ENCODE data around the gene MADD. TPM values are rescaled to one million over a fixed set of nuclear protein-coding genes. Genes with fewer than 3 reads are reported as not detected.

The MADD gene
- polyA plus RNA-seq, 1 donor from 2014 or later = 66.9 TPM

GRCh38 chr11:47340980-47341775, 71.2 kb downstream of the MADD start:
- Histone ChIP-seq H3F3A (ENCODE audit: insufficient read depth, low read length, poor library complexity, severe bottlenecking) (no peaks in the 10 kb centered on the region), H3K9me2 (ENCODE audit: insufficient read depth, low read length) (no peaks in the 10 kb centered on the region), H3K79me2 (replicated peaks; ENCODE audit: insufficient read depth, low read length) (no peaks in the 10 kb centered on the region), H3K27me3 (ENCODE audit: insufficient read depth, low read depth, low read length) (no peaks in the 10 kb centered on the region), H3K27ac (ENCODE audit: low read length) (no peak overlapping the region), H4K20me1 (ENCODE audit: insufficient read depth) (no peaks in the 10 kb centered on the region), H2AFZ (ENCODE audit: low read depth, low read length) (no peak overlapping the region), H3K4me2 (ENCODE audit: low read length) (no peak overlapping the region), H3K9ac (ENCODE audit: low read length) (no peak overlapping the region), H3K36me3 (ENCODE audit: insufficient read depth, low read length) (no peaks in the 10 kb centered on the region), H3K4me3 (ENCODE audit: low read length) (no peak overlapping the region), H3K9me3 (ENCODE audit: low read length) (no peaks in the 10 kb centered on the region)
- TF ChIP-seq POLR2AphosphoS5 (IDR thresholded peaks at IDR 0.05) (no peak), CTCF (IDR thresholded peaks at IDR 0.05; ENCODE audit: poor library complexity, severe bottlenecking) (no peak), EZH2 (IDR thresholded peaks at IDR 0.05; ENCODE audit: borderline replicate concordance, insufficient read depth, low read length, poor library complexity, severe bottlenecking) (no peak), SMC3 (conservative IDR thresholded peaks at IDR 0.05; ENCODE audit: poor library complexity) (no peak), TAF1 (IDR thresholded peaks at IDR 0.05; ENCODE audit: low read depth) (no peak), EP300 (conservative IDR thresholded peaks at IDR 0.05; ENCODE audit: poor library complexity, severe bottlenecking) (no peak), RAD21 (conservative IDR thresholded peaks at IDR 0.05) (no peak), REST (IDR thresholded peaks at IDR 0.05; ENCODE audit: borderline replicate concordance) (no peak), MXI1 (conservative IDR thresholded peaks at IDR 0.05; ENCODE audit: poor library complexity, severe bottlenecking) (no peak)

GRCh38 chr11:47342036-47342803, 72.3 kb downstream of the MADD start:
- H4K20me1 ChIP-seq (ENCODE audit: insufficient read depth) = no peaks in the 10 kb centered on the region
- no peak overlapping the region for H3K27ac ChIP-seq (ENCODE audit: low read length)
- H3K4me3 ChIP-seq (ENCODE audit: low read length) = no peak overlapping the region
- no peaks in the 10 kb centered on the region for H3K9me3 ChIP-seq (ENCODE audit: low read length)
- H2AFZ ChIP-seq (ENCODE audit: low read depth, low read length) = no peak overlapping the region
- no peaks in the 10 kb centered on the region for H3K27me3 ChIP-seq (ENCODE audit: insufficient read depth, low read depth, low read length)
- TF ChIP-seq RAD21 (conservative IDR thresholded peaks at IDR 0.05) = no peak
- no peak for TF ChIP-seq CTCF (IDR thresholded peaks at IDR 0.05; ENCODE audit: poor library complexity, severe bottlenecking)
- no peak for TF ChIP-seq POLR2AphosphoS5 (IDR thresholded peaks at IDR 0.05)
- TF ChIP-seq EP300 (conservative IDR thresholded peaks at IDR 0.05; ENCODE audit: poor library complexity, severe bottlenecking) = no peak
- no peak for TF ChIP-seq SMC3 (conservative IDR thresholded peaks at IDR 0.05; ENCODE audit: poor library complexity)
- no peak for TF ChIP-seq TAF1 (IDR thresholded peaks at IDR 0.05; ENCODE audit: low read depth)
- TF ChIP-seq EZH2 (IDR thresholded peaks at IDR 0.05; ENCODE audit: borderline replicate concordance, insufficient read depth, low read length, poor library complexity, severe bottlenecking) = no peak
- TF ChIP-seq REST (IDR thresholded peaks at IDR 0.05; ENCODE audit: borderline replicate concordance) = no peak
- no peak for TF ChIP-seq MXI1 (conservative IDR thresholded peaks at IDR 0.05; ENCODE audit: poor library complexity, severe bottlenecking)
- H3K9ac ChIP-seq (ENCODE audit: low read length) = no peak overlapping the region
- no peak overlapping the region for H3K4me2 ChIP-seq (ENCODE audit: low read length)
- no peaks in the 10 kb centered on the region for H3K9me2 ChIP-seq (ENCODE audit: insufficient read depth, low read length)
- no peaks in the 10 kb centered on the region for H3K36me3 ChIP-seq (ENCODE audit: insufficient read depth, low read length)
- H3K79me2 ChIP-seq (replicated peaks; ENCODE audit: insufficient read depth, low read length) = no peaks in the 10 kb centered on the region
- no peaks in the 10 kb centered on the region for H3F3A ChIP-seq (ENCODE audit: insufficient read depth, low read length, poor library complexity, severe bottlenecking)
